Activated CD8-positive, alpha-beta T cell treated with anti-CD3 and anti-CD28 coated beads for 36 hours (primary cell): ENCODE results near the gene EPAS1. TPM values are rescaled to one million over a fixed set of nuclear protein-coding genes. Genes with fewer than 3 reads are reported as not detected.

Experiments
- ATAC-seq: fragments of 200-7000 bp; cut with Tn5 transposase; one replicate; pipeline ENCODE4 v1.10.0; 2021; ENCODE audit warnings: mild to moderate bottlenecking, moderate library complexity
- CTCF ChIA-PET: fragments of 350-600 bp; sonication (Branson Sonifier 250); formaldehyde crosslinking; loops from one replicate; lab custom pipeline; 2021; ENCODE audit warnings: antibody characterized with exemption; lab: Charles Lee
- POLR2A ChIA-PET: fragments of 350-600 bp; sonication (Branson Sonifier 250); formaldehyde crosslinking; loops from one replicate; lab custom pipeline; 2021; ENCODE audit warnings: antibody characterized with exemption; lab: Charles Lee
- DNase-seq: peaks from one replicate; pipeline ENCODE4 v3.0.0-alpha.2; 2020
- H3K27ac Mint-ChIP-seq: one replicate; pipeline ENCODE4 v1.8.0; 2021; ENCODE audit warnings: mild to moderate bottlenecking, mixed read lengths
- H3K27me3 Mint-ChIP-seq: one replicate; pipeline ENCODE4 v1.8.0; 2021; ENCODE audit warnings: mixed read lengths
- H3K36me3 Mint-ChIP-seq: one replicate; pipeline ENCODE4 v1.8.0; 2021; ENCODE audit warnings: low read depth, mixed read lengths
- H3K4me1 Mint-ChIP-seq: one replicate; pipeline ENCODE4 v1.8.0; 2021; ENCODE audit warnings: low read depth, mixed read lengths
- H3K4me3 Mint-ChIP-seq: one replicate; pipeline ENCODE4 v1.8.0; 2021; ENCODE audit warnings: mild to moderate bottlenecking, moderate library complexity, mixed read lengths
- H3K9me3 Mint-ChIP-seq: one replicate; pipeline ENCODE4 v1.8.0; 2021; ENCODE audit warnings: mixed read lengths
- intact Hi-C: fragments of 100-400 bp; cut with micrococcal nuclease; formaldehyde crosslinking; loops from one replicate; pipeline ENCODE4 v1.10.0; 2022
- total RNA-seq, 2 experiments: library from RNA; stranded (reverse); gene quantifications; one replicate each; pipeline ENCODE4 v1.2.3, GENCODE V29; 2021
- TF ChIP-seq, protein P1 (sequence below): fragments of 200-600 bp; IDR thresholded peaks from one replicate; pipeline ENCODE4 v1.8.0; 2022; ENCODE audit warnings: antibody characterized with exemption, mild to moderate bottlenecking

EPAS1 gene
- total RNA-seq, 2 experiments from 2014 or later: 8.3 to 12.2 TPM

DNA sequence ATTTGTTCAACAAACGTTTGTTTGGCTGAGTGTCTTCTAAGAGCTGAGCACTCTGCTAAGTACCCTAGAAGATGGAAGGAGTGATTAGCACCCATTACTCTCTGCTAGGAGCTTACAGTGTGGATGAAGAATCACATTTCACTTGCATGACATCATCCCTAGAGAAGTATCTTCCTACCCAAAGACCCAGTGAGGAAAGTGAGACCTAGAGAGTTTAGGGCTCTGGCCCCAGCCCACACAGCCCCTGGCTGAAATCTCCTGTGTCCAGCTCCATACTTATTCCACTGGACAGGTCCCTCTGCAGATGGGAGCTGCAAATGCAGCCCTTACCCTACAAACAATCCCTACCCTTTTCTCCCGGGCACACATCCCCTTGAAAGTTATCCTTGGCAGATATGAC is 26.8 kb upstream of the EPAS1 start:
- Mint-ChIP-seq H3K4me3 (no peak overlapping the region), H3K27ac (peak overlapping the region; percentile 60), H3K9me3 (no peaks in the 10 kb centered on the region), H3K36me3 (no peaks in the 10 kb centered on the region), H3K4me1 (peaks cover 16% of the 10 kb centered on the region), H3K27me3 (no peaks in the 10 kb centered on the region)
- intact Hi-C loops: no loop called here
- ChIA-PET POLR2A (interaction anchor here (1.2 kb wide), 1 partner anchor 8 kb away, joined by 3 read pairs; no protein-coding TSS in a partner anchor), CTCF (interaction anchor here (1.0 kb wide), 1 partner anchor 90 kb away, joined by 3 read pairs; no protein-coding TSS in a partner anchor)
- ATAC-seq: peak; percentile 66
- TF ChIP-seq, protein P1, sequence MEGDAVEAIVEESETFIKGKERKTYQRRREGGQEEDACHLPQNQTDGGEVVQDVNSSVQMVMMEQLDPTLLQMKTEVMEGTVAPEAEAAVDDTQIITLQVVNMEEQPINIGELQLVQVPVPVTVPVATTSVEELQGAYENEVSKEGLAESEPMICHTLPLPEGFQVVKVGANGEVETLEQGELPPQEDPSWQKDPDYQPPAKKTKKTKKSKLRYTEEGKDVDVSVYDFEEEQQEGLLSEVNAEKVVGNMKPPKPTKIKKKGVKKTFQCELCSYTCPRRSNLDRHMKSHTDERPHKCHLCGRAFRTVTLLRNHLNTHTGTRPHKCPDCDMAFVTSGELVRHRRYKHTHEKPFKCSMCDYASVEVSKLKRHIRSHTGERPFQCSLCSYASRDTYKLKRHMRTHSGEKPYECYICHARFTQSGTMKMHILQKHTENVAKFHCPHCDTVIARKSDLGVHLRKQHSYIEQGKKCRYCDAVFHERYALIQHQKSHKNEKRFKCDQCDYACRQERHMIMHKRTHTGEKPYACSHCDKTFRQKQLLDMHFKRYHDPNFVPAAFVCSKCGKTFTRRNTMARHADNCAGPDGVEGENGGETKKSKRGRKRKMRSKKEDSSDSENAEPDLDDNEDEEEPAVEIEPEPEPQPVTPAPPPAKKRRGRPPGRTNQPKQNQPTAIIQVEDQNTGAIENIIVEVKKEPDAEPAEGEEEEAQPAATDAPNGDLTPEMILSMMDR: no peak
- DNase-seq: no peak

DNA sequence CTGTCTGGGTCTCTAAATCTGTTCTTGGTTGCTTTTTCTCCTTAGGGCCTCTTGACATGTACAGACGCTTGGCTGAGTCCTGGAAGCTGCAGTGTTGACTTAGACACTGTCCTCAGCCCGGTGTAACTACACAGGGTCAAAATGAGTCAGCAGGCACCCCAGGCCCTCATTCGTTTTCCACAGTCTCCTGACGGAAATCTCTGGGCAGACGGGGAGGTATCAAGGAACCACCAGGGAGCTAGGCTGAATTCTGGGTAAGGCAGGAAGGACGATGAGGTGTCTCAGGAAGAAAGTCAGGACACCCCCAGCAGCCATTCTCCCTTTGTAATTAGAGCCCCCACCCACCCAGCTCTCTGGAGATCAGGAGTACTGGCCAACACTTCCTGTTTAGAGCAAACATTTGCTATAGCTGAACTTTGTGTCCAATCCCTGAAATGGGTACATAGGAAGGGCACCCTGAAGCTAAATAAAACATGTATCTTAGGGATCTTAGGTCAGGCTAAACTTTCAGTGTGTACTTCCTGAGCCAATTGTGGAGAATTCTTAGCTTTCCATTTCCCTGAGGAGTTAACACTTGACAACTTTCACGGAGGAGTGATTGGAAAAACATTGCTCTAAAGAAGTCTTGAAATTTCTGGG is 23.9 kb upstream of the EPAS1 start:
- no peaks in the 10 kb centered on the region for H3K36me3 Mint-ChIP-seq
- intact Hi-C loops: no loop called here
- H3K27ac Mint-ChIP-seq: no peak overlapping the region
- TF ChIP-seq, protein P1: no peak
- POLR2A ChIA-PET: interaction anchor here (0.7 kb wide), 1 partner anchor 13 kb away, joined by 3 read pairs; no protein-coding TSS in a partner anchor
- ATAC-seq (no peak), DNase-seq (no peak)
- CTCF ChIA-PET: interaction anchor here (1.8 kb wide), 1 partner anchor 263 kb away, joined by 5 read pairs; no protein-coding TSS in a partner anchor
- H3K4me1 Mint-ChIP-seq: peaks cover 24% of the 10 kb centered on the region
- H3K9me3 Mint-ChIP-seq: no peaks in the 10 kb centered on the region
- H3K27me3 Mint-ChIP-seq: peaks cover 8% of the 10 kb centered on the region
- no peak overlapping the region for H3K4me3 Mint-ChIP-seq

DNA sequence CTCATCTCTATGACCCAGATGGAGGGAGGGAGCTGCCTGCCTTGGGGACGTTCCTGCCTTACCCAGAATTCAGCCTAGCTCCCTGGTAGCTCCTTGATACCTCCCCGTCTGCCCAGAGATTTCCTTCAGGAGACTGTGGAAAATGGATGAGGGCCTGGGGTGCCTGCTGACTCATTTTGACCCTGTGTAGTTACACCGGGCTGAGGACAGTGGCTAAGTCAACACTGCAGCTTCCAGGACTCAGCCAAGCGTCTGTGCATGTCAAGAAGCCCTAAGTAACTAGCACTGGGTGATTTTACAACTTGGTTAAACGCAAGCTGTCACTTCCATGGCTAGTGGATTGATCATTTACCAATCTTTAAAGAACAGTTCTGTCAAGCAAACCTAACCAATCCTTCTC is 23.3 kb upstream of the EPAS1 start:
- peaks cover 8% of the 10 kb centered on the region for H3K27me3 Mint-ChIP-seq
- TF ChIP-seq, protein P1: no peak
- H3K27ac Mint-ChIP-seq: no peak overlapping the region
- ChIA-PET CTCF (interaction anchor here (1.8 kb wide), 1 partner anchor 263 kb away, joined by 5 read pairs; no protein-coding TSS in a partner anchor), POLR2A (no interaction called here)
- H3K36me3 Mint-ChIP-seq: no peaks in the 10 kb centered on the region
- H3K9me3 Mint-ChIP-seq: no peaks in the 10 kb centered on the region
- DNase-seq (no peak), ATAC-seq (no peak)
- intact Hi-C loops: no loop called here
- peaks cover 22% of the 10 kb centered on the region for H3K4me1 Mint-ChIP-seq
- no peak overlapping the region for H3K4me3 Mint-ChIP-seq

DNA sequence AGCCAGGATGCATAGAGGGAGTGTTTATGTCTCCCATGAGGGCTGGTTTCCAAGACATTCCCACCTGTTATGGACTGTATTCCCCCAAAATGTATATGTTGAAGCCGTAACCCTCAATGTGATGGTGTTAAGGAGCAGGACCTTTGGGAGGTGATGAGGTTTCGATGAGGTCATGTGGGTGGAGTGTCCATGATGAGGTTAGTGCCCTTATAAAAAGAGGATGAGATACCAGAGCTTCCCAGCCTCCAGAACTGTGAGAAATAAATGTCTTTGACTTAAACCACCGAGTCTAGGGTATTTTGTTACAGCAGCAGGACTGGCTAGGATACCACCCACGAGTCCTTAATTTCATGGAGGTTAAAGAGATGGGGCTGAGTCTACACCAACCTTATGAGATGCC is 22.6 kb upstream of the EPAS1 start:
- intact Hi-C loops: no loop called here
- ATAC-seq: no peak
- Mint-ChIP-seq H3K36me3 (no peaks in the 10 kb centered on the region), H3K4me3 (no peak overlapping the region), H3K9me3 (no peaks in the 10 kb centered on the region), H3K27me3 (peaks cover 8% of the 10 kb centered on the region), H3K27ac (no peak overlapping the region), H3K4me1 (peaks cover 22% of the 10 kb centered on the region)
- ChIA-PET POLR2A (no interaction called here), CTCF (interaction anchor here (1.8 kb wide), 1 partner anchor 264 kb away, joined by 5 read pairs; no protein-coding TSS in a partner anchor)
- DNase-seq: no peak
- TF ChIP-seq, protein P1: no peak

DNA sequence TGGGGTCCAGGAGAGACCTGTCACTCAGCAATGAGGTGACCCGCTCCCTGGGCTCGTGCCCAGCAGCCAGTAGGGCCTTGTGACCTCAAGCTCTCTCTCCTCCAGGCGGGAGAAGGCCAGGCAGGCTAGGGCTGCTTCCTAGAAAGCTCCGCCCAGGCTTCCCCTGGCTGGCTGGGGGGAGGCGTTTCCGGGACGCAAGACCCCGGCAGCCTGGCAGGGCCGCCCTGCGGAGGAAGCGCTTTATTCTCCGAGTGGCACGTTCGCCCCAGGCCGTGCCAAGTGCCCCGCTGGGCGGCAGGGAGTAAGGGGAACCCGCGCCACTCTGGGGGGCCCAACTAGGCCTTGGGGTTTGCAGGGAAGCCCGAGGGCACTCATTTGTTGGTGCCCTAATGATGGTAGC is 21.2 kb upstream of the EPAS1 start:
- H3K4me3 Mint-ChIP-seq: peak overlapping the region; percentile 4
- CTCF ChIA-PET: interaction anchor here (1.3 kb wide), 2 partner anchors 9 to 213 kb away, joined by 3 to 4 read pairs; no protein-coding TSS in a partner anchor
- TF ChIP-seq, protein P1: no peak
- H3K9me3 Mint-ChIP-seq: no peaks in the 10 kb centered on the region
- ATAC-seq (peak; percentile 85), DNase-seq (peak; percentile 60)
- peaks cover 11% of the 10 kb centered on the region for H3K4me1 Mint-ChIP-seq
- POLR2A ChIA-PET: interaction anchor here (0.6 to 1.4 kb wide), 3 partner anchors 35 to 145 kb away, joined by 3 read pairs; no protein-coding TSS in a partner anchor
- H3K36me3 Mint-ChIP-seq: no peaks in the 10 kb centered on the region
- H3K27ac Mint-ChIP-seq: peak overlapping the region; percentile 20
- H3K27me3 Mint-ChIP-seq: peaks cover 8% of the 10 kb centered on the region
- intact Hi-C loops: no loop called here
